Smooth muscle cell of the brain vasculature (primary cell): Measurements from ENCODE around the gene MAMDC2.
A peak's percentile ranks its signal among the peaks of the same experiment; 100 is the strongest.

Experiments
- DNase-seq: peaks from one replicate; pipeline ENCODE4 v3.0.0-alpha.2; 2012; ENCODE audit warnings: low read depth, low spot score

MAMDC2 gene

GRCh38 chr9:70065572-70065971 lies 21.9 kb downstream of the MAMDC2 start:
- no peak for DNase-seq

GRCh38 chr9:70066418-70066817 lies 22.8 kb downstream of the MAMDC2 start:
- DNase-seq = no peak

- DNase-seq = no peak
Observed at GRCh38 chr9:70066874-70067273, 23.2 kb downstream of the MAMDC2 start.

GRCh38 chr9:70069704-70070103 lies 26.1 kb downstream of the MAMDC2 start:
- DNase-seq = no peak

- DNase-seq = no peak
Observed at GRCh38 chr9:70073193-70073592, 29.5 kb downstream of the MAMDC2 start.

GRCh38 chr9:70073756-70074155 lies 30.1 kb downstream of the MAMDC2 start:
- DNase-seq = no peak

- DNase-seq = no peak
Observed at GRCh38 chr9:70076678-70077077, 33.0 kb downstream of the MAMDC2 start.

- DNase-seq = no peak
Observed at GRCh38 chr9:70079417-70080037, 35.9 kb downstream of the MAMDC2 start.

- peak; percentile 47 for DNase-seq
Observed at GRCh38 chr9:70080481-70081119, 37.0 kb downstream of the MAMDC2 start.

GRCh38 chr9:70081120-70081495 lies 37.5 kb downstream of the MAMDC2 start:
- DNase-seq = no peak

GRCh38 chr9:70083429-70083828 lies 39.8 kb downstream of the MAMDC2 start:
- DNase-seq = no peak

- no peak for DNase-seq
Observed at GRCh38 chr9:70085241-70085640, 41.6 kb downstream of the MAMDC2 start.

- DNase-seq = no peak
Observed at GRCh38 chr9:70091103-70091502, 47.5 kb downstream of the MAMDC2 start.

GRCh38 chr9:70091572-70091971 lies 47.9 kb downstream of the MAMDC2 start:
- no peak for DNase-seq

- no peak for DNase-seq
Observed at GRCh38 chr9:70092190-70092589, 48.5 kb downstream of the MAMDC2 start.

- no peak for DNase-seq
Observed at GRCh38 chr9:70093095-70093494, 49.4 kb downstream of the MAMDC2 start.

- DNase-seq = no peak
Observed at GRCh38 chr9:70093944-70094343, 50.3 kb downstream of the MAMDC2 start.

GRCh38 chr9:70094747-70095146 lies 51.1 kb downstream of the MAMDC2 start:
- DNase-seq = no peak

- no peak for DNase-seq
Observed at GRCh38 chr9:70097187-70097586, 53.5 kb downstream of the MAMDC2 start.

- no peak for DNase-seq
Observed at GRCh38 chr9:70100362-70100761, 56.7 kb downstream of the MAMDC2 start.

GRCh38 chr9:70101265-70101664 lies 57.6 kb downstream of the MAMDC2 start:
- DNase-seq = no peak

GRCh38 chr9:70105147-70105546 lies 61.5 kb downstream of the MAMDC2 start:
- no peak for DNase-seq

GRCh38 chr9:70106571-70106970 lies 62.9 kb downstream of the MAMDC2 start:
- no peak for DNase-seq

- no peak for DNase-seq
Observed at GRCh38 chr9:70107558-70107957, 63.9 kb downstream of the MAMDC2 start.
